Measurements from ENCODE around the gene GALNT5. TPM values are rescaled to one million over a fixed set of nuclear protein-coding genes. Genes with fewer than 3 reads are reported as not detected.

The GALNT5 gene
- total RNA-seq, 1 experiment from 2014 or later = not detected

GRCh38 chr2:157250836-157251235 is 6.7 kb upstream of the GALNT5 start:
- CTCF ChIA-PET = no interaction called here
- TF ChIP-seq CTCF (conservative IDR thresholded peaks at IDR 0.05; ENCODE audit: low read depth, low read length) (no peak), EZH2 (IDR thresholded peaks at IDR 0.05; ENCODE audit: borderline replicate concordance, low read depth, low read length, poor library complexity, severe bottlenecking) (no peak)
- BruUV-seq (replicated peaks) = no TSS peak
- no peak for DNase-seq (ENCODE audit: low spot score)
- Histone ChIP-seq H3K4me1 (ENCODE audit: insufficient read depth, low read length, poor library complexity, severe bottlenecking) (no peaks in the 10 kb centered on the region), H3K9me3 (ENCODE audit: low read depth, low read length, poor library complexity, severe bottlenecking) (no peaks in the 10 kb centered on the region), H3K27me3 (replicated peaks; ENCODE audit: insufficient read depth, low read depth, low read length, poor library complexity) (no peaks in the 10 kb centered on the region), H3K27ac (ENCODE audit: low read depth, low read length, poor library complexity, severe bottlenecking) (no peak overlapping the region), H3K4me3 (ENCODE audit: low read depth, low read length, poor library complexity, severe bottlenecking) (no peak overlapping the region), H3K36me3 (ENCODE audit: insufficient read depth, low read length, poor library complexity, severe bottlenecking) (no peaks in the 10 kb centered on the region)
- POLR2A ChIA-PET (ENCODE audit: low non-redundant PET) = no interaction called here
- intact Hi-C loops (cut with micrococcal nuclease; ENCODE audit: unreplicated experiment) = no loop called here

GRCh38 chr2:157251932-157252331 is 5.6 kb upstream of the GALNT5 start:
- POLR2A ChIA-PET (ENCODE audit: low non-redundant PET) = no interaction called here
- no peaks in the 10 kb centered on the region for H3K4me1 ChIP-seq (ENCODE audit: insufficient read depth, low read length, poor library complexity, severe bottlenecking)
- H3K9me3 ChIP-seq (ENCODE audit: low read depth, low read length, poor library complexity, severe bottlenecking) = no peaks in the 10 kb centered on the region
- no peaks in the 10 kb centered on the region for H3K36me3 ChIP-seq (ENCODE audit: insufficient read depth, low read length, poor library complexity, severe bottlenecking)
- DNase-seq (ENCODE audit: low spot score) = no peak
- no peaks in the 10 kb centered on the region for H3K27me3 ChIP-seq (replicated peaks; ENCODE audit: insufficient read depth, low read depth, low read length, poor library complexity)
- no peak overlapping the region for H3K4me3 ChIP-seq (ENCODE audit: low read depth, low read length, poor library complexity, severe bottlenecking)
- BruUV-seq (replicated peaks) = no TSS peak
- H3K27ac ChIP-seq (ENCODE audit: low read depth, low read length, poor library complexity, severe bottlenecking) = no peak overlapping the region
- intact Hi-C loops (cut with micrococcal nuclease; ENCODE audit: unreplicated experiment) = no loop called here
- CTCF ChIA-PET = no interaction called here
- TF ChIP-seq EZH2 (IDR thresholded peaks at IDR 0.05; ENCODE audit: borderline replicate concordance, low read depth, low read length, poor library complexity, severe bottlenecking) (no peak), CTCF (conservative IDR thresholded peaks at IDR 0.05; ENCODE audit: low read depth, low read length) (no peak)

- no peaks in the 10 kb centered on the region for H3K36me3 ChIP-seq (ENCODE audit: insufficient read depth, low read length, poor library complexity, severe bottlenecking)
- H3K27ac ChIP-seq (ENCODE audit: low read depth, low read length, poor library complexity, severe bottlenecking) = no peak overlapping the region
- no peaks in the 10 kb centered on the region for H3K27me3 ChIP-seq (replicated peaks; ENCODE audit: insufficient read depth, low read depth, low read length, poor library complexity)
- ChIA-PET CTCF (no interaction called here), POLR2A (ENCODE audit: low non-redundant PET) (no interaction called here)
- no peaks in the 10 kb centered on the region for H3K9me3 ChIP-seq (ENCODE audit: low read depth, low read length, poor library complexity, severe bottlenecking)
- H3K4me1 ChIP-seq (ENCODE audit: insufficient read depth, low read length, poor library complexity, severe bottlenecking) = no peaks in the 10 kb centered on the region
- H3K4me3 ChIP-seq (ENCODE audit: low read depth, low read length, poor library complexity, severe bottlenecking) = no peak overlapping the region
- BruUV-seq (replicated peaks) = no TSS peak
- intact Hi-C loops (cut with micrococcal nuclease; ENCODE audit: unreplicated experiment) = no loop called here
- DNase-seq (ENCODE audit: low spot score) = no peak
- TF ChIP-seq EZH2 (IDR thresholded peaks at IDR 0.05; ENCODE audit: borderline replicate concordance, low read depth, low read length, poor library complexity, severe bottlenecking) (no peak), CTCF (conservative IDR thresholded peaks at IDR 0.05; ENCODE audit: low read depth, low read length) (no peak)
Observed at GRCh38 chr2:157252529-157252928, 5.0 kb upstream of the GALNT5 start.

Measured in A673 (cell line).